ENCODE data around the gene PRLH. TPM values are rescaled to one million over a fixed set of nuclear protein-coding genes. Genes with fewer than 3 reads are reported as not detected.

The PRLH gene
- total and polyA plus RNA-seq, 2 donors (not counting 1 experiment from before 2014, with no cell fraction given) = not detected

GRCh38 chr2:237597196-237598145, 31.1 kb downstream of the PRLH start:
- H3K4me2 ChIP-seq (ENCODE audit: extremely low read depth, insufficient read depth, low read length) = no peak overlapping the region
- no peak for DNase-seq (ENCODE audit: low read depth in 2 of 2)
- H3K79me2 ChIP-seq (ENCODE audit: control insufficient read depth, insufficient read depth, low read length) = no peaks in the 10 kb centered on the region
- H3K4me3 ChIP-seq (replicated peaks in 1 of 4; ENCODE audit: control extremely low read depth in 1 of 4, insufficient read depth in 1 of 4, low read depth in 3 of 4, low read length in 4 of 4) = no peak overlapping the region
- no peak overlapping the region for H3K9ac ChIP-seq (ENCODE audit: insufficient read depth, low read length)
- peaks cover 6% of the 10 kb centered on the region for H3K4me1 ChIP-seq (ENCODE audit: control insufficient read depth, extremely low read depth, insufficient read depth, low read length)
- no peaks in the 10 kb centered on the region for H3K27me3 ChIP-seq (ENCODE audit: control insufficient read depth, insufficient read depth, low read length)
- H3K36me3 ChIP-seq (ENCODE audit: control insufficient read depth, insufficient read depth, low read length) = no peaks in the 10 kb centered on the region
- TF ChIP-seq EZH2 (IDR thresholded peaks at IDR 0.05; ENCODE audit: low read length, missing control alignments) (no peak), CTCF (conservative IDR thresholded peaks at IDR 0.05 in 1 of 2, IDR thresholded peaks at IDR 0.05 in 1 of 2; ENCODE audit: low read depth in 1 of 2, low read length in 2 of 2) (no peak)
- H2AFZ ChIP-seq (ENCODE audit: low read length) = no peak overlapping the region
- H3K27ac ChIP-seq (ENCODE audit: insufficient read depth, low read length) = no peak overlapping the region
- H4K20me1 ChIP-seq (ENCODE audit: control insufficient read depth, extremely low read depth, insufficient read depth, low read length) = no peaks in the 10 kb centered on the region
- H3K9me3 ChIP-seq (ENCODE audit: control insufficient read depth, insufficient read depth, low read depth, low read length) = no peaks in the 10 kb centered on the region

- TF ChIP-seq EZH2 (IDR thresholded peaks at IDR 0.05; ENCODE audit: low read length, missing control alignments) = no peak
- TF ChIP-seq CTCF (conservative IDR thresholded peaks at IDR 0.05 in 1 of 2, IDR thresholded peaks at IDR 0.05 in 1 of 2; ENCODE audit: low read depth in 1 of 2, low read length in 2 of 2) = no peak
- H3K4me1 ChIP-seq (ENCODE audit: control insufficient read depth, extremely low read depth, insufficient read depth, low read length) = peaks cover 7% of the 10 kb centered on the region
- no peak overlapping the region for H3K4me2 ChIP-seq (ENCODE audit: extremely low read depth, insufficient read depth, low read length)
- H3K27ac ChIP-seq (ENCODE audit: insufficient read depth, low read length) = no peak overlapping the region
- H3K9me3 ChIP-seq (ENCODE audit: control insufficient read depth, insufficient read depth, low read depth, low read length) = no peaks in the 10 kb centered on the region
- H3K4me3 ChIP-seq (replicated peaks in 1 of 4; ENCODE audit: control extremely low read depth in 1 of 4, insufficient read depth in 1 of 4, low read depth in 3 of 4, low read length in 4 of 4) = no peak overlapping the region
- H3K9ac ChIP-seq (ENCODE audit: insufficient read depth, low read length) = no peak overlapping the region
- no peaks in the 10 kb centered on the region for H3K79me2 ChIP-seq (ENCODE audit: control insufficient read depth, insufficient read depth, low read length)
- H4K20me1 ChIP-seq (ENCODE audit: control insufficient read depth, extremely low read depth, insufficient read depth, low read length) = no peaks in the 10 kb centered on the region
- no peak overlapping the region for H2AFZ ChIP-seq (ENCODE audit: low read length)
- no peaks in the 10 kb centered on the region for H3K27me3 ChIP-seq (ENCODE audit: control insufficient read depth, insufficient read depth, low read length)
- no peaks in the 10 kb centered on the region for H3K36me3 ChIP-seq (ENCODE audit: control insufficient read depth, insufficient read depth, low read length)
- DNase-seq (ENCODE audit: low read depth in 2 of 2) = no peak
Observed at GRCh38 chr2:237598468-237599208, 32.3 kb downstream of the PRLH start.

GRCh38 chr2:237599465-237600110, 33.2 kb downstream of the PRLH start:
- Histone ChIP-seq H3K4me3 (replicated peaks in 1 of 4; ENCODE audit: control extremely low read depth in 1 of 4, insufficient read depth in 1 of 4, low read depth in 3 of 4, low read length in 4 of 4) (peak overlapping the region in 1 of 4 experiments; percentile 38), H3K27ac (ENCODE audit: insufficient read depth, low read length) (peak overlapping the region; percentile 52), H4K20me1 (ENCODE audit: control insufficient read depth, extremely low read depth, insufficient read depth, low read length) (no peaks in the 10 kb centered on the region), H3K4me1 (ENCODE audit: control insufficient read depth, extremely low read depth, insufficient read depth, low read length) (peaks cover 8% of the 10 kb centered on the region), H3K4me2 (ENCODE audit: extremely low read depth, insufficient read depth, low read length) (peak overlapping the region; percentile 91), H2AFZ (ENCODE audit: low read length) (peak overlapping the region; percentile 88), H3K27me3 (ENCODE audit: control insufficient read depth, insufficient read depth, low read length) (no peaks in the 10 kb centered on the region), H3K79me2 (ENCODE audit: control insufficient read depth, insufficient read depth, low read length) (no peaks in the 10 kb centered on the region), H3K9me3 (ENCODE audit: control insufficient read depth, insufficient read depth, low read depth, low read length) (no peaks in the 10 kb centered on the region), H3K36me3 (ENCODE audit: control insufficient read depth, insufficient read depth, low read length) (no peaks in the 10 kb centered on the region), H3K9ac (ENCODE audit: insufficient read depth, low read length) (no peak overlapping the region)
- DNase-seq (ENCODE audit: low read depth in 2 of 2) = no peak
- no peak for TF ChIP-seq EZH2 (IDR thresholded peaks at IDR 0.05; ENCODE audit: low read length, missing control alignments)
- TF ChIP-seq CTCF (conservative IDR thresholded peaks at IDR 0.05 in 1 of 2, IDR thresholded peaks at IDR 0.05 in 1 of 2; ENCODE audit: low read depth in 1 of 2, low read length in 2 of 2) = no peak

Data from fibroblast of lung (primary cell).